ENCODE results near the gene DTHD1.

- TF ChIP-seq YY1 (IDR thresholded peaks at IDR 0.05; ENCODE audit: insufficient read depth, insufficient read length): no peak
- TF ChIP-seq ZNF274 (IDR thresholded peaks at IDR 0.05; ENCODE audit: low read depth, low read length): no peak
- no peak for TF ChIP-seq SUZ12 (IDR thresholded peaks at IDR 0.05; ENCODE audit: extremely low read depth, insufficient read depth, insufficient read length)
These were observed 2.6 kb downstream of the DTHD1 start for GRCh38 chr4:36283912-36284465.

Measured in NT2/D1 (cell line).